Stomach smooth muscle (tissue), 2 donors: ENCODE measurements around the gene CHST2.
"Not testable (repeated sequence)": the region's sequence is repeated elsewhere in the genome, so short reads cannot be mapped to it uniquely, and the experiment has no call there.

ENCODE experiments used
- H3K27ac ChIP-seq: one replicate; pipeline ENCODE4 v1.7.0; 2013; ENCODE audit warnings: mild to moderate bottlenecking, low read length, inconsistent platforms
- H3K27me3 ChIP-seq, 2 donors: one replicate each; pipeline ENCODE4 v1.7.0; 2013; ENCODE audit warnings: low read length in 2 of 2; ENCODE audit not compliant: insufficient read depth in 2 of 2, control insufficient read depth in 1 of 2
- H3K36me3 ChIP-seq, 2 donors: one replicate each; pipeline ENCODE4 v1.7.0; 2013; ENCODE audit warnings: low read length in 2 of 2; ENCODE audit not compliant: control insufficient read depth in 2 of 2, insufficient read depth in 2 of 2
- H3K4me1 ChIP-seq: one replicate; pipeline ENCODE4 v1.7.0; 2013; ENCODE audit warnings: low read length; ENCODE audit not compliant: control insufficient read depth, insufficient read depth
- H3K4me3 ChIP-seq, 2 donors: one replicate each; pipeline ENCODE4 v1.7.0; 2013; ENCODE audit warnings: low read length in 2 of 2
- H3K9ac ChIP-seq, 2 donors: one replicate each; pipeline ENCODE4 v1.7.0; 2013; ENCODE audit warnings: low read length in 2 of 2, mild to moderate bottlenecking in 1 of 2
- H3K9me3 ChIP-seq, 2 donors: one replicate each; pipeline ENCODE4 v1.7.0; 2013; ENCODE audit warnings: low read length in 2 of 2; ENCODE audit not compliant: control insufficient read depth in 2 of 2
- donor health status: healthy.
- donor health status: Pancreatic carcinoma.

The CHST2 gene

DNA sequence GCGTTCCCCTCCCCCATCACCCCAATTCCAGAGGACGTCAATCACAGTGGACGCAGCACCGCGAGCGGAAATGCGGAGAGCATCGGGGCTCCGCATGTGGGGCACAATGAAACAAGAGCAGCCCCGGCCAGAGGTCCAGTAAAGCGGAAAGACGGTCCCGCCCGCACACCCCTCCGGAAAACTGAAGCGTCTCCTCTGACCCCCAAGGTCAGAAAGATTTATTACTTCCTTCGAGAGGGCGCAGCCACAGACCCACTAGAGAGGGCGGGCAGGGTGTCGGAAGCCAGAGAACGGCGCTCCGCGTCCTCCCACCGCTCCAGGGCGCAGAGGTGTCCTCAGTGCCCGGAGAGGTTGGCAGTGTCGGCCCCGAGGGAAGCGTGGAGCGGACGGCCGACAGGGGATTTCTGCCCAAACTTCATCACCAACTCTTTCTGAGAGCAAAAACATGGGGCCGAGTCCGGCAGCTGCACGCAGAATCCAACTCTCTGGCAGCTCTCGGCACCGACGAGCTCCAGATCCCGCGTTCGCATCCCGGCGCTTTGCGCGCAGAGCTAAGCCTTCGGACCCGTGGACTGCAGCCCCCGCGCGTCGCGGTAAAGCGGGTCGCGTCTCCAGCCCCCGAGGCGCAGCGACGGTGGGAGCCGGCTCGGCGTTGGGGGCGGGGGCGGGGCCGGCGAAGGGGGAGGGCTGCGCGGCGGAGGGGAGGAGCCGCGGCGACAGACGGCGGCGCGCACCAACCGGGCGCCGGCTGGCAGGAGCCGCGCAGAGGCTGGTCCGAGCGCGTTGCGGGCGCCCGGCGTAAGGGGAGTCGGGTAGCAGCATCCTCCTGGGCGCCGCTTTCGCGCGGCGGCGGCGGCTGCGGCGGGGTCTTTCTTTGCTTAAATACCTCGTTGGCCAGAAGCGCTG is at the start of gene CHST2:
TSS of gene CHST2 (plus strand) at position 763 of the 906 bp plus-strand sequence. CDS start 1,046 bp downstream, outside the sequence.
- Histone ChIP-seq H3K9me3 (no peaks in the 10 kb centered on the region), H3K27ac (no peak within 1 kb of the TSS), H3K27me3 (peaks cover 8 to 24% of the 10 kb centered on the region in 2 donors), H3K9ac (peak within 1 kb of the TSS; percentile 15 to 21), H3K4me1 (peaks cover 20% of the 10 kb centered on the region), H3K4me3 (peak within 1 kb of the TSS; percentile 63 to 76), H3K36me3 (no peaks in the 10 kb centered on the region)

DNA sequence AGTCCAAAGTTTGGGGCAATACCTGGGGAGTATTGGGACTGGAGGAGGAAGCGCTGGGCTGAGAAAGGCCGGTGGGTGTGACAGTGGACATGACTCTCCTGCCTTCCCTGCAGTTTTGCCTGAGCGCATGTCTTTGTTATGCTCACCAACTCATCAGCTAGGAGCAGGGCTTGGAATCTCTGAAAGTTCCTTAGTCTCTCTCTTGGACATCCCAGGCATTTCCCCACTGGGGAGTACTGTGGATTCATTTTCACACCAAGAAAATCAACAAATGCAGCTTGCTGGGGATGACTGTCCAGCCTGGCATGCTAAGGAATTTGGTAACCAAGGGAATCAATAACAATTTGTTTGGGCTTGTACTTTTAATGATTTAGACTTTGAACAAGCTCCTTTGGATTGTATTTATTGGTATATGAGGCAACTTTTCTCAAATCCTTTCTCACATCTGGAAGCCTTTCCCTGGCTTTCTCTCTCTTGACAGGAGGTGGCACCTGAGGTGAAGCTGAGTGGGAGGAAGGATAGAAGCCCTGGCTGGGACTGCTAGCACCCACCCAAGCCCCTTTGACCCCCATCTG is 48.5 kb upstream of the CHST2 start:
- peaks cover 7% of the 10 kb centered on the region for H3K4me1 ChIP-seq
- no peak overlapping the region for H3K9ac ChIP-seq
- no peak overlapping the region for H3K27ac ChIP-seq
- no peaks in the 10 kb centered on the region for H3K9me3 ChIP-seq
- H3K27me3 ChIP-seq, result no peaks in the 10 kb centered on the region
- H3K4me3 ChIP-seq, result no peak overlapping the region
- no peaks in the 10 kb centered on the region for H3K36me3 ChIP-seq

GRCh38 chr3:143071776-143072175 is 47.8 kb upstream of the CHST2 start:
- Histone ChIP-seq H3K27me3 (no peaks in the 10 kb centered on the region), H3K27ac (no peak overlapping the region), H3K36me3 (no peaks in the 10 kb centered on the region), H3K4me3 (no peak overlapping the region), H3K4me1 (peaks cover 7% of the 10 kb centered on the region), H3K9me3 (no peaks in the 10 kb centered on the region), H3K9ac (no peak overlapping the region)

GRCh38 chr3:143072298-143073020 is 47.1 kb upstream of the CHST2 start:
- H3K36me3 ChIP-seq, H3K27ac ChIP-seq, H3K4me1 ChIP-seq, H3K4me3 ChIP-seq, H3K9me3 ChIP-seq, H3K9ac ChIP-seq, H3K27me3 ChIP-seq: not testable (repeated sequence)

DNA sequence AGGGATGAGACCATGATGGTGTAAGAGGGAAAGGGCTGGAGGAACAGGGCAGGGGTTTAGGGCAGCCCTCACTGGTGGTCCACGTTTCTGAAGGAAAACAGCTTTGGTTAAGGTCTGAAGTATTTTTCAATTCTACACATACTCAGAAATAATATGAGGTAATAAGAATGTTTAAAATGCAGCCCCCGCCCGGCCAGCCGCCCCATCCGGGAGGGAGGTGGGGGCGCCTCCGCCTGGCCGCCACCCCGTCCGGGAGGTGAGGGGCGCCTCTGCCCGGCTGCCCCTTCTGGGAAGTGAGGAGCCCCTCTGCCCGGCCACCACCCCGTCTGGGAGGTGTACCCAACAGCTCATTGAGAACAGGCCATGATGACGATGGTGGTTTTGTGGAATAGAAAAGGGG is 46.0 kb upstream of the CHST2 start:
- not testable (repeated sequence) for H3K9ac ChIP-seq, H3K9me3 ChIP-seq, H3K36me3 ChIP-seq, H3K4me1 ChIP-seq, H3K27ac ChIP-seq, H3K27me3 ChIP-seq, H3K4me3 ChIP-seq

DNA sequence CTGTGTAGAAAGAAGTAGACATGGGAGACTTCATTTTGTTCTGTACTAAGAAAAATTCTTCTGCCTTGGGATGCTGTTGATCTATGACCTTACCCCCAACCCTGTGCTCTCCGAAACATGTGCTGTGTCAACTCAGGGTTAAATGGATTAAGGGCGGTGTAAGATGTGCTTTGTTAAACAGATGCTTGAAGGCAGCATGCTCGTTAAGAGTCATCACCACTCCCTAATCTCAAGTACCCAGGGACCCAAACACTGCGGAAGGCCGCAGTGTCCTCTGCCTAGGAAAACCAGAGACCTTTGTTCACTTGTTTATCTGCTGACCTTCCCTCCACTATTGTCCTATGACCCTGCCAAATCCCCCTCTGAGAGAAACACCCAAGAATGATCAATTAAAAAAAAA is 45.6 kb upstream of the CHST2 start:
- not testable (repeated sequence) for H3K36me3 ChIP-seq, H3K9me3 ChIP-seq, H3K9ac ChIP-seq, H3K4me1 ChIP-seq, H3K4me3 ChIP-seq, H3K27me3 ChIP-seq, H3K27ac ChIP-seq

GRCh38 chr3:143078883-143079282 is 40.7 kb upstream of the CHST2 start:
- no peak overlapping the region for H3K9ac ChIP-seq
- no peaks in the 10 kb centered on the region for H3K36me3 ChIP-seq
- no peaks in the 10 kb centered on the region for H3K4me1 ChIP-seq
- H3K4me3 ChIP-seq, result no peak overlapping the region
- H3K9me3 ChIP-seq, result no peaks in the 10 kb centered on the region
- peaks cover 0 to 2% of the 10 kb centered on the region in 2 donors for H3K27me3 ChIP-seq
- no peak overlapping the region for H3K27ac ChIP-seq

DNA sequence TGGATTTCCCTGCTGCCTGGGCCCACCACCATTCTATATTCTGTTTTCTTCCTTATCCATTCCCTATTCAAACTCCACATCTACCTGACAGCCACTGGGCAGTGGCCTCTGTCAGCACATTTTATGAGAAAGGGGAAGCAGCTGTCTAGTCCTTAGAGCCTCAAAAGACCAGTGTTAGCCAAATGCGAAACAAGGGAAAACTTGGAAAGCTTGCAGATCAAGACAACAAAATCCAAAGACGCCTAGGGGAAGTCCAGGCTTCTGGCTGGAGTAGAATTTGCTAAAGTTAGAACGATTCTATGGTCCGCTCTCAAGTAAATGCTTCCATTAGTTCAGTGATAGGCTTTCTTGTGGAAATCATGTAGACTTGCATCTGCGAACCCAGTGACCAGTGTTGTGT is 39.4 kb upstream of the CHST2 start:
- no peaks in the 10 kb centered on the region for H3K36me3 ChIP-seq
- no peak overlapping the region for H3K9ac ChIP-seq
- no peaks in the 10 kb centered on the region for H3K4me1 ChIP-seq
- H3K27ac ChIP-seq, result no peak overlapping the region
- H3K9me3 ChIP-seq, result no peaks in the 10 kb centered on the region
- peaks cover 0 to 2% of the 10 kb centered on the region in 2 donors for H3K27me3 ChIP-seq
- H3K4me3 ChIP-seq, result no peak overlapping the region

GRCh38 chr3:143081365-143081764 is 38.2 kb upstream of the CHST2 start:
- H3K4me3 ChIP-seq, result no peak overlapping the region
- no peaks in the 10 kb centered on the region for H3K4me1 ChIP-seq
- H3K9me3 ChIP-seq, result no peaks in the 10 kb centered on the region
- H3K27ac ChIP-seq, result no peak overlapping the region
- peaks cover 0 to 2% of the 10 kb centered on the region in 2 donors for H3K27me3 ChIP-seq
- H3K9ac ChIP-seq, result no peak overlapping the region
- no peaks in the 10 kb centered on the region for H3K36me3 ChIP-seq

- H3K9ac ChIP-seq, result no peak overlapping the region
- H3K27ac ChIP-seq, result no peak overlapping the region
- H3K4me3 ChIP-seq, result no peak overlapping the region
- peaks cover 0 to 2% of the 10 kb centered on the region in 2 donors for H3K27me3 ChIP-seq
- no peaks in the 10 kb centered on the region for H3K4me1 ChIP-seq
- H3K36me3 ChIP-seq, result no peaks in the 10 kb centered on the region
- no peaks in the 10 kb centered on the region for H3K9me3 ChIP-seq
Observed at GRCh38 chr3:143081844-143082778, 37.5 kb upstream of the CHST2 start.
